Measurements from ENCODE around the gene TNNC1. TPM values are rescaled to one million over a fixed set of nuclear protein-coding genes. Genes with fewer than 3 reads are reported as not detected.

The TNNC1 gene
- total and polyA plus RNA-seq, 2 donors (not counting 1 experiment from before 2014, with no cell fraction given) = 0.33 to 0.69 TPM

DNA sequence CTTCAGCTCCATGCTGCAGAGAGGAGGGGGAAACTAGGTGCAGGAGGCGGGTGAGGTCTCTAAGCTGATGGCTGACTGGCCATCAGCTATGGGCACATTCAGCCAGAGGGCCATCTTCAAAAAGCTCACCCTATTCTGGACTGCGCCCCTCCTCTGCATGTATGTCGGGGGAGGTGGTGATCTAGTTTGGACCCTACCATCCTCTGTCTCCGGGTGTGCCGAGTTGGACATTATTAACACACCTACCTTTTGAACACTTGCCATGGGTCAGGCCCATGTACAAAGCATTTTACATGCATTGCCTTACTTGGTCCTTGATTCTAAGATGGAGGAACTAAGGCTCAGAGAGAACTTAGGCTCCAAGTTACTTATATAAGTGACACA, 3.0 kb upstream of the TNNC1 start:
- Histone ChIP-seq H3K9me3 (ENCODE audit: control insufficient read depth, insufficient read depth, low read depth, low read length) (no peaks in the 10 kb centered on the region), H3K27ac (ENCODE audit: insufficient read depth, low read length) (no peak overlapping the region), H3K36me3 (ENCODE audit: control insufficient read depth, insufficient read depth, low read length) (peaks cover 9% of the 10 kb centered on the region), H4K20me1 (ENCODE audit: control insufficient read depth, extremely low read depth, insufficient read depth, low read length) (no peaks in the 10 kb centered on the region), H2AFZ (ENCODE audit: low read length) (peak overlapping the region; percentile 64), H3K27me3 (ENCODE audit: control insufficient read depth, insufficient read depth, low read length) (no peaks in the 10 kb centered on the region), H3K9ac (ENCODE audit: insufficient read depth, low read length) (peak overlapping the region; percentile 73), H3K4me2 (ENCODE audit: extremely low read depth, insufficient read depth, low read length) (peak overlapping the region; percentile 84), H3K4me1 (ENCODE audit: control insufficient read depth, extremely low read depth, insufficient read depth, low read length) (peaks cover 7% of the 10 kb centered on the region), H3K79me2 (ENCODE audit: control insufficient read depth, insufficient read depth, low read length) (peaks cover 22% of the 10 kb centered on the region), H3K4me3 (replicated peaks in 1 of 4; ENCODE audit: control extremely low read depth in 1 of 4, insufficient read depth in 1 of 4, low read depth in 3 of 4, low read length in 4 of 4) (peak overlapping the region; percentile 84 to 90 (median 89))
- no peak for TF ChIP-seq EZH2 (IDR thresholded peaks at IDR 0.05; ENCODE audit: low read length, missing control alignments)
- TF ChIP-seq, protein P1, sequence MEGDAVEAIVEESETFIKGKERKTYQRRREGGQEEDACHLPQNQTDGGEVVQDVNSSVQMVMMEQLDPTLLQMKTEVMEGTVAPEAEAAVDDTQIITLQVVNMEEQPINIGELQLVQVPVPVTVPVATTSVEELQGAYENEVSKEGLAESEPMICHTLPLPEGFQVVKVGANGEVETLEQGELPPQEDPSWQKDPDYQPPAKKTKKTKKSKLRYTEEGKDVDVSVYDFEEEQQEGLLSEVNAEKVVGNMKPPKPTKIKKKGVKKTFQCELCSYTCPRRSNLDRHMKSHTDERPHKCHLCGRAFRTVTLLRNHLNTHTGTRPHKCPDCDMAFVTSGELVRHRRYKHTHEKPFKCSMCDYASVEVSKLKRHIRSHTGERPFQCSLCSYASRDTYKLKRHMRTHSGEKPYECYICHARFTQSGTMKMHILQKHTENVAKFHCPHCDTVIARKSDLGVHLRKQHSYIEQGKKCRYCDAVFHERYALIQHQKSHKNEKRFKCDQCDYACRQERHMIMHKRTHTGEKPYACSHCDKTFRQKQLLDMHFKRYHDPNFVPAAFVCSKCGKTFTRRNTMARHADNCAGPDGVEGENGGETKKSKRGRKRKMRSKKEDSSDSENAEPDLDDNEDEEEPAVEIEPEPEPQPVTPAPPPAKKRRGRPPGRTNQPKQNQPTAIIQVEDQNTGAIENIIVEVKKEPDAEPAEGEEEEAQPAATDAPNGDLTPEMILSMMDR (conservative IDR thresholded peaks at IDR 0.05 in 1 of 2, IDR thresholded peaks at IDR 0.05 in 1 of 2; ENCODE audit: low read depth in 1 of 2, low read length in 2 of 2) = no peak
- no peak for DNase-seq (ENCODE audit: low read depth in 2 of 2)

DNA sequence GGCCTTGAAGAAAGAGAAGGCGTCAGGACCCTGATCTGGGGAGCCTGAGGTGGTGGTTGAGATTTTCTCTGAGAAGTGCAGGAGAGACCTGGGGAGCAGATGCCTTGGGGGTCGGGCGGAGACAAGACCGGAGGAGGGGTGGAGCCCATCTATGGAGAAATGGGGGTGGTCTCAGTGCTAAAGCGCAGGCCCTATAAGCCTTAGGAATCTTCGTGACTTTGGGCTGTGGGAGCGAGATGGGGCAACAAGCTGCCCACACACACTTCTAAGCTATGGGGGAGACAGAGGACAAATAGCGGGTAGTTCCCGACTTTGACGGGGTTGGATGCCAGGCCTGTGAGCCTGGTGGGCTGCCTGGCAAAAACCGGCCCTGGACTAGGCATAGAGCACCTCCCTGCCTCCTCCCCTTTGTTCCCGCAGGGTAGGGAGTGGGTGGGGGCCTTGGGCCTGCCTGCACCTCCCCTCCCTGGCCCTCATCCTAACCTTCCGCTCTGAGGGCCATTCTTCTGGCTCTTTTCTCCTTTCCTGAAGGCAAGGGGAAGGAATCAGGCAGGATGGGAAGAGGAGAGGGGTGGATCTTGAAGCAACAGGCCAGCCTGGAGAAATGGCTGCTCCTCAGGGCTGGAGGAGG, 2.4 kb upstream of the TNNC1 start:
- Histone ChIP-seq H3K27ac (ENCODE audit: insufficient read depth, low read length) (peak overlapping the region; percentile 69), H3K79me2 (ENCODE audit: control insufficient read depth, insufficient read depth, low read length) (peaks cover 22% of the 10 kb centered on the region), H2AFZ (ENCODE audit: low read length) (peak overlapping the region; percentile 64), H3K9me3 (ENCODE audit: control insufficient read depth, insufficient read depth, low read depth, low read length) (no peaks in the 10 kb centered on the region), H3K27me3 (ENCODE audit: control insufficient read depth, insufficient read depth, low read length) (no peaks in the 10 kb centered on the region), H3K36me3 (ENCODE audit: control insufficient read depth, insufficient read depth, low read length) (peaks cover 9% of the 10 kb centered on the region), H3K4me2 (ENCODE audit: extremely low read depth, insufficient read depth, low read length) (peak overlapping the region; percentile 84), H3K4me1 (ENCODE audit: control insufficient read depth, extremely low read depth, insufficient read depth, low read length) (peaks cover 7% of the 10 kb centered on the region), H3K9ac (ENCODE audit: insufficient read depth, low read length) (peak overlapping the region; percentile 73), H3K4me3 (replicated peaks in 1 of 4; ENCODE audit: control extremely low read depth in 1 of 4, insufficient read depth in 1 of 4, low read depth in 3 of 4, low read length in 4 of 4) (peak overlapping the region; percentile 84 to 90 (median 89)), H4K20me1 (ENCODE audit: control insufficient read depth, extremely low read depth, insufficient read depth, low read length) (no peaks in the 10 kb centered on the region)
- no peak for TF ChIP-seq EZH2 (IDR thresholded peaks at IDR 0.05; ENCODE audit: low read length, missing control alignments)
- TF ChIP-seq, protein P1 (conservative IDR thresholded peaks at IDR 0.05 in 1 of 2, IDR thresholded peaks at IDR 0.05 in 1 of 2; ENCODE audit: low read depth in 1 of 2, low read length in 2 of 2) = no peak
- peak; percentile 41 for DNase-seq (ENCODE audit: low read depth in 2 of 2)

DNA sequence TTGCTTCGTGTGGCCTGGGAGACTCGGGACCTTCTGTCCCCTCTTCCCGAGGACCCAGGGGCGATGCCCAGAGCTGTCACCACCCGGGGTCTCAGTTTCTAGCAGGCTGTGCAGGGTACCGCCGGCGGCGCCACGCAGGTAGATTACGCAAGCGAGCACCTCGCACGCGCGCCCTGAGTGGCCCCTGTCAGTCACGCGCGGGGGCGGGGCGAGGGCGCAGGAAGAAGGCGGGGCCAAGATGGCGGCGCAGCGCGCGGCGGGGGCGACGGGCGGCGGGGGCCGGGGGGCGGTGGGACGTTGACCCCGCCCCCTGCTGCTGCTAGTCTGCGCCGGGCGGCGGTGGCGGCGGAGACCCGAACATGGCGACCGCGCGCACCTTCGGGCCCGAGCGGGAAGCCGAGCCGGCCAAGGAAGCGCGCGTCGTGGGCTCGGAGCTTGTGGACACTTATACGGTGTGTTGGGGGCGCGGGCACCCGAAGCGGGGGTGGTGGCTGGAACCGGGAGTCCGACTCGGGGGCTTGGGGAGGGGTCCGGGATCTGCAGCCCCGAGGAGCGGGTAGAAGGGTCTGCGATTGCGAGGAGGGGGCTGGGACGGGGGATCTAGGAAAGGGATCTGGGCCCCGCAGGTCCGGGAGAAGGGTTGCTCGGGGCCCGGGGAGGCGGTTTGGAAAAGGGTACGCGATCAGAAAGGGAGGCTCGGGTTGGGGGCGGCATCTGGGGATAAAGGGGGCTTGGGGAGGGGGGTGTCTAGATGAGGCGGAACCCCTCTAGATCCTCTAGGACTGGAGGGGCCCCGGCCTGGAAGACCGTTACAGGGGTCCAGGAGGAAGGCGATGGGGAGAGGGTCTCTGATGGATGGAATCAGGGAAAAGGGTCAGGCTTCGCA, 1.7 kb upstream of the TNNC1 start, which contains the start of gene NISCH:
Gene NISCH, plus strand, starts transcription at position 322 of the 886 bp plus-strand sequence. Its CDS starts 38 bp downstream, at position 360.
- peak within 1 kb of the TSS; percentile 71 for H3K27ac ChIP-seq (ENCODE audit: insufficient read depth, low read length)
- peak within 1 kb of the TSS; percentile 84 to 90 (median 89) for H3K4me3 ChIP-seq (replicated peaks in 1 of 4; ENCODE audit: control extremely low read depth in 1 of 4, insufficient read depth in 1 of 4, low read depth in 3 of 4, low read length in 4 of 4)
- peak within 1 kb of the TSS; percentile 73 for H3K9ac ChIP-seq (ENCODE audit: insufficient read depth, low read length)
- TF ChIP-seq EZH2 (IDR thresholded peaks at IDR 0.05; ENCODE audit: low read length, missing control alignments) = no peak
- TF ChIP-seq, protein P1 (conservative IDR thresholded peaks at IDR 0.05 in 1 of 2, IDR thresholded peaks at IDR 0.05 in 1 of 2; ENCODE audit: low read depth in 1 of 2, low read length in 2 of 2) = no peak
- H3K4me2 ChIP-seq (ENCODE audit: extremely low read depth, insufficient read depth, low read length) = peak within 1 kb of the TSS; percentile 90
- H3K9me3 ChIP-seq (ENCODE audit: control insufficient read depth, insufficient read depth, low read depth, low read length) = no peaks in the 10 kb centered on the region
- H2AFZ ChIP-seq (ENCODE audit: low read length) = peak within 1 kb of the TSS; percentile 87
- no peaks in the 10 kb centered on the region for H4K20me1 ChIP-seq (ENCODE audit: control insufficient read depth, extremely low read depth, insufficient read depth, low read length)
- H3K79me2 ChIP-seq (ENCODE audit: control insufficient read depth, insufficient read depth, low read length) = peaks cover 22% of the 10 kb centered on the region
- no peaks in the 10 kb centered on the region for H3K27me3 ChIP-seq (ENCODE audit: control insufficient read depth, insufficient read depth, low read length)
- DNase-seq (ENCODE audit: low read depth in 2 of 2) = peak; percentile 61 to 66
- peaks cover 7% of the 10 kb centered on the region for H3K4me1 ChIP-seq (ENCODE audit: control insufficient read depth, extremely low read depth, insufficient read depth, low read length)
- H3K36me3 ChIP-seq (ENCODE audit: control insufficient read depth, insufficient read depth, low read length) = peaks cover 9% of the 10 kb centered on the region
